ENCODE results near the gene HUNK.
A peak's percentile ranks its signal among the peaks of the same experiment; 100 is the strongest.

HUNK gene

GRCh38 chr21:31895077-31895835 is 22.4 kb downstream of the HUNK start:
- no peak for DNase-seq (ENCODE audit: low spot score)

GRCh38 chr21:31896019-31896418 is 23.2 kb downstream of the HUNK start:
- DNase-seq (ENCODE audit: low spot score): no peak

GRCh38 chr21:31897311-31897710 is 24.5 kb downstream of the HUNK start:
- DNase-seq (ENCODE audit: low spot score): no peak

- peak; percentile 97 for DNase-seq (ENCODE audit: low spot score)
Measured at GRCh38 chr21:31898933-31899630, 26.3 kb downstream of the HUNK start.

GRCh38 chr21:31900121-31900895 is 27.5 kb downstream of the HUNK start:
- peak; percentile 40 for DNase-seq (ENCODE audit: low spot score)

GRCh38 chr21:31901315-31901714 is 28.5 kb downstream of the HUNK start:
- no peak for DNase-seq (ENCODE audit: low spot score)

GRCh38 chr21:31902438-31902837 is 29.6 kb downstream of the HUNK start:
- no peak for DNase-seq (ENCODE audit: low spot score)

- no peak for DNase-seq (ENCODE audit: low spot score)
Measured at GRCh38 chr21:31903896-31904295, 31.1 kb downstream of the HUNK start.

- DNase-seq (ENCODE audit: low spot score): no peak
Measured at GRCh38 chr21:31905503-31906451, 33.0 kb downstream of the HUNK start.

GRCh38 chr21:31908106-31909031 is 35.5 kb downstream of the HUNK start:
- no peak for DNase-seq (ENCODE audit: low spot score)

- no peak for DNase-seq (ENCODE audit: low spot score)
Measured at GRCh38 chr21:31909153-31910073, 36.6 kb downstream of the HUNK start.

- DNase-seq (ENCODE audit: low spot score): no peak
Measured at GRCh38 chr21:31910074-31910470, 37.3 kb downstream of the HUNK start.

GRCh38 chr21:31911138-31911907 is 38.5 kb downstream of the HUNK start:
- no peak for DNase-seq (ENCODE audit: low spot score)

- no peak for DNase-seq (ENCODE audit: low spot score)
Measured at GRCh38 chr21:31912501-31912900, 39.7 kb downstream of the HUNK start.

- no peak for DNase-seq (ENCODE audit: low spot score)
Measured at GRCh38 chr21:31913182-31913608, 40.4 kb downstream of the HUNK start.

- DNase-seq (ENCODE audit: low spot score): no peak
Measured at GRCh38 chr21:31914472-31914871, 41.7 kb downstream of the HUNK start.

GRCh38 chr21:31915566-31915965 is 42.7 kb downstream of the HUNK start:
- no peak for DNase-seq (ENCODE audit: low spot score)

GRCh38 chr21:31917108-31917507 is 44.3 kb downstream of the HUNK start:
- no peak for DNase-seq (ENCODE audit: low spot score)

All from SK-N-DZ (cell line).